Measurements from ENCODE around the gene UBA52.

DNA sequence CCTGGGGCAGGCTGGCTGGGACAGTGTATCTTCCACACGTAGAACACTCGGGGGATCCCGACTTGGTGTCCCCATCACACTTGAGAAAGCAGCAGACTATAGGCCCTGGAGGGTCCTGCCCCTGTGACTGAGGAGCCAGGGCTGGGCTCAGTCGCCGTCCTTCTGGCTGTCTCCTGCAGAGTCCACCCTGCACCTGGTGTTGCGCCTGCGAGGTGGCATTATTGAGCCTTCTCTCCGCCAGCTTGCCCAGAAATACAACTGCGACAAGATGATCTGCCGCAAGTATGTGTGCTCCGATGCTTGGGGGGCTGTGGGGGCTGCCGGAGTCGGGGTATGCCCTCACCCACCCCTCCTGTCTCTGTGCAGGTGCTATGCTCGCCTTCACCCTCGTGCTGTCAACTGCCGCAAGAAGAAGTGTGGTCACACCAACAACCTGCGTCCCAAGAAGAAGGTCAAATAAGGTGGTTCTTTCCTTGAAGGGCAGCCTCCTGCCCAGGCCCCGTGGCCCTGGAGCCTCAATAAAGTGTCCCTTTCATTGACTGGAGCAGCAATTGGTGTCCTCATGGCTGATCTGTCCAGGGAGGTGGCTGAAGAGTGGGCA, 3.1 kb downstream of the UBA52 start:
- TF ChIP-seq POLR2AphosphoS5 (IDR thresholded peaks at IDR 0.05; ENCODE audit: low read depth, low read length) (no peak), PAX5 (IDR thresholded peaks at IDR 0.05; ENCODE audit: insufficient read depth, low read length, severe bottlenecking) (no peak), POLR2A (IDR thresholded peaks at IDR 0.05; ENCODE audit: low read depth, low read length) (no peak), TAF1 (IDR thresholded peaks at IDR 0.05; ENCODE audit: low read depth, low read length) (no peak), SPI1 (IDR thresholded peaks at IDR 0.05; ENCODE audit: low read depth, low read length) (no peak), POU2F2 (IDR thresholded peaks at IDR 0.05; ENCODE audit: low read depth, low read length) (no peak)
